Body of pancreas (tissue), 4 donors: Measurements from ENCODE around the gene DVL1. TPM values are rescaled to one million over a fixed set of nuclear protein-coding genes. Genes with fewer than 3 reads are reported as not detected.

ENCODE experiments used
- ATAC-seq: fragments of 150-250 bp; one replicate; pipeline ENCODE4 v1.9.1; 2016
- DNase-seq, 4 donors: peaks; one replicate each; pipeline ENCODE4 v3.0.0-alpha.2; 2019
- H3K27ac ChIP-seq, 4 donors: fragments of 200-600 bp; sonication (generic); 1 replicate in 3 of 4; 2 replicates in 1 of 4; pipeline versions ENCODE4 v1.5.1 to v1.6.1; 2016 to 2019; ENCODE audit warnings: mild to moderate bottlenecking in 1 of 4, mixed read lengths in 1 of 4, moderate library complexity in 1 of 4
- H3K27me3 ChIP-seq, 2 donors: fragments of 200-600 bp; sonication (generic); one replicate each; pipeline ENCODE4 v1.6.0; 2016; ENCODE audit warnings: mild to moderate bottlenecking in 1 of 2
- H3K36me3 ChIP-seq, 2 donors: fragments of 200-600 bp; sonication (generic); replicated peaks in 1 of 2; 2 replicates each; pipeline ENCODE4 v1.5.1; 2016; ENCODE audit warnings: low read depth in 2 of 2; ENCODE audit not compliant: insufficient read depth in 1 of 2
- H3K4me1 ChIP-seq: fragments of 200-600 bp; sonication (generic); one replicate; pipeline ENCODE4 v1.6.0; 2016
- H3K4me3 ChIP-seq, 2 donors: fragments of 200-600 bp; sonication (generic); 1 replicate in 1 of 2; 2 replicates in 1 of 2; pipeline ENCODE4 v1.5.1; 2016 to 2019
- H3K9me3 ChIP-seq, 3 donors: fragments of 200-600 bp; sonication (generic); 1 replicate in 2 of 3; 2 replicates in 1 of 3; pipeline ENCODE4 v1.5.1; 2016
- CTCF ChIP-seq, 7 experiments: fragments of 450-650 bp in 4 of 7; fragments of 200-600 bp in 3 of 7; sonication (generic) in 3 of 7; IDR thresholded peaks; one replicate each; pipeline ENCODE4 v1.5.1; 2016 to 2019; ENCODE audit warnings: antibody characterized with exemption in 7 of 7
- POLR2A ChIP-seq, 3 donors: fragments of 450-650 bp; IDR thresholded peaks; one replicate each; pipeline ENCODE4 v1.6.1; 2016; ENCODE audit warnings: antibody characterized with exemption in 3 of 3, mild to moderate bottlenecking in 2 of 3
- WGBS, 2 donors: methylation state at CpG; one replicate each; pipeline ENCODE4 v1.1.5; 2017; 5-methylcytosine and 5-hydroxymethylcytosine counted together
- intact Hi-C: fragments of 100-400 bp; cut with DNase I; formaldehyde crosslinking; loops from one replicate; pipeline ENCODE4 v1.15.1; 2023
- total RNA-seq, 2 donors: library from RNA; depleted of rRNA; stranded (reverse); fragments of >200 nt; gene quantifications; one replicate each; pipeline ENCODE4 v1.1.0, GENCODE V29; 2016

DVL1 gene
- total RNA-seq, 2 donors from 2014 or later = 58.1 to 84.4 TPM

DNA sequence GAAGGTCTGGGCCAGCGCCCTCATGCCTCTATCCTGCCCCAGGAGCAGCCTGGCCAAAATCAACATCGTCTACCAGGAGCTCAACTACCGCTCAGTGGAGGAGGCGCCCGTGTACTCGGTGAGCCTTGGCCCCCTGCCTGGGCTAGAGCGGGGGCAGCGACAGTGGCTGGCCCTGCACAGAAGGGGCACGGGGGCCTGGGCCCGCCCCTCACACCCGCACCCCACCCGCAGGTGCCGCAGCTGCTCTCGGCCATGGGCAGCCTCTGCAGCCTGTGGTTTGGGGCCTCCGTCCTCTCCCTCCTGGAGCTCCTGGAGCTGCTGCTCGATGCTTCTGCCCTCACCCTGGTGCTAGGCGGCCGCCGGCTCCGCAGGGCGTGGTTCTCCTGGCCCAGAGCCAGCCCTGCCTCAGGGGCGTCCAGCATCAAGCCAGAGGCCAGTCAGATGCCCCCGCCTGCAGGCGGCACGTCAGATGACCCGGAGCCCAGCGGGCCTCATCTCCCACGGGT, 58.1 kb downstream of the DVL1 start:
- intact Hi-C loops = loop anchor here (5.0 to 10.0 kb wide), 3 partner anchors 169 to 306 kb away; partner anchors contain the start of gene PERM1
- Histone ChIP-seq H3K36me3 (no peaks in the 10 kb centered on the region), H3K27ac (no peak overlapping the region), H3K4me1 (peaks cover 11% of the 10 kb centered on the region), H3K4me3 (no peak overlapping the region), H3K9me3 (no peaks in the 10 kb centered on the region), H3K27me3 (peaks cover 0 to 4% of the 10 kb centered on the region in 2 donors)
- ATAC-seq (no peak), DNase-seq (peak in 1 of 4 donors; percentile 19)
- TF ChIP-seq POLR2A (IDR thresholded peaks at IDR 0.05) (no peak), CTCF (IDR thresholded peaks at IDR 0.05) (no peak)
- 40 to 45% methylated on average over 9 to 26 of the region's 28 CpGs for WGBS, 2 donors

GRCh38 chr1:1290238-1290731, 58.9 kb downstream of the DVL1 start:
- H3K4me3 ChIP-seq = no peak overlapping the region
- intact Hi-C loops = loop anchor here (5.0 to 10.0 kb wide), 3 partner anchors 168 to 305 kb away; partner anchors contain the start of gene PERM1
- 42 to 61% methylated on average over 11 to 14 of the region's 15 CpGs for WGBS, 2 donors

GRCh38 chr1:1287288-1288110, 61.7 kb downstream of the DVL1 start:
- no peaks in the 10 kb centered on the region for H3K9me3 ChIP-seq
- 39 to 65% methylated on average over 6 to 43 of the region's 46 CpGs for WGBS, 2 donors
- no peak overlapping the region for H3K27ac ChIP-seq
- DNase-seq (peak in 1 of 4 donors; percentile 10), ATAC-seq (no peak)
- H3K36me3 ChIP-seq = no peaks in the 10 kb centered on the region
- intact Hi-C loops = no loop called here
- peaks cover 0 to 8% of the 10 kb centered on the region in 2 donors for H3K27me3 ChIP-seq
- no peak for TF ChIP-seq POLR2A (IDR thresholded peaks at IDR 0.05)
- TF ChIP-seq CTCF (IDR thresholded peaks at IDR 0.05) = no peak
- H3K4me1 ChIP-seq = peaks cover 11% of the 10 kb centered on the region
- H3K4me3 ChIP-seq = no peak overlapping the region

More at GRCh38 chr1:1290238-1290731, 58.9 kb downstream of the DVL1 start:
- Histone ChIP-seq H3K9me3 (no peaks in the 10 kb centered on the region), H3K27me3 (peaks cover 0 to 8% of the 10 kb centered on the region in 2 donors), H3K4me1 (peaks cover 11% of the 10 kb centered on the region), H3K27ac (no peak overlapping the region), H3K36me3 (no peaks in the 10 kb centered on the region)
- ATAC-seq (peak; percentile 72), DNase-seq (peak; percentile 74 to 87 (median 82))
- TF ChIP-seq POLR2A (IDR thresholded peaks at IDR 0.05) = no peak
- peak; percentile 59 to 85 (median 71) for TF ChIP-seq CTCF (IDR thresholded peaks at IDR 0.05)

DNA sequence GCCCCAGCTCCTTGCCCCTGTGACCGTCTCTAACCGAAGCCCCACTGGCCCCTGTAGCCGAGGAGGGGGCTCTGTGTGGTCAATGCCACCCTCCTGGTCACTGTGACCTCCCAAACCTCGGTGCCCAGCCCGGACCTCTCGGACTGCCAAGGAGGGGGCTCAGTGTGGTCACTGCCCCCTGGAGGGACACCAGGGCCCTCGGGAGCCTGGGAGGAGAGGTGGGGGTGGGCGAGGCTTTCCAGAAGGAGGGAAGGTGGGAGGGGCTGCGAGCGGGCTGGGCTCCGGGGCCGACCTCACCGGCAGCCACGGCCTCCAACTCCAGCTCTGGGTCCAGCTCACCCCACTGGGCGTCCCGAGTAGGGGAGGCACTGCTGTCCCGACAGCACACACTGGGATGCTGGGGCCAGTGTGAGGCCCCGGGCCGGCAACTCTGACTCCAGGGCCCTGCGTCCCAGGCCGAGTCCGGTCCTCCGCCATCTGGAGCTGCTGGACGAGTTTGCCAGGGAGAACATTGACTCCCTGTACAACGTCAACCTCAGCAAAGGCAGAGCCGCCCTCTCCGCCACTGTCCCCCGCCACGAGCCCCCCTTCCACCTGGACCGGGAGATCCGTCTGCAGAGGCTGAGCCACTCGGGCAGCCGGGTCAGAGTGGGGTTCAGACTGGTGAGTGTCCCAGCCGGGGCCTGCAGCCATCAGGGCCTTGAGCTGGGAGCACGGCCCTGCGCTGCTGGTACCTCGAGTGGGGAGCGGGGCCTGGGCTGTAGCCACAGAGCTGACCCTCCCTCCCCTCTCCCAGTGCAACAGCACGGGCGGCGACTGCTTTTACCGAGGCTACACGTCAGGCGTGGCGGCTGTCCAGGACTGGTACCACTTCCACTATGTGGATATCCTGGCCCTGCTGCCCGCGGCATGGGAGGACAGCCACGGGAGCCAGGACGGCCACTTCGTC, 62.6 kb downstream of the DVL1 start:
- DNase-seq (no peak), ATAC-seq (no peak)
- H3K4me3 ChIP-seq = no peak overlapping the region
- H3K4me1 ChIP-seq = peaks cover 14% of the 10 kb centered on the region
- H3K9me3 ChIP-seq = no peaks in the 10 kb centered on the region
- H3K36me3 ChIP-seq = no peaks in the 10 kb centered on the region
- intact Hi-C loops = no loop called here
- peaks cover 0 to 8% of the 10 kb centered on the region in 2 donors for H3K27me3 ChIP-seq
- WGBS, 2 donors = 56% methylated on average over 45 of the region's 50 CpGs; no CpG with 5 or more reads in 1 of the 2 donors
- TF ChIP-seq CTCF (IDR thresholded peaks at IDR 0.05) (no peak), POLR2A (IDR thresholded peaks at IDR 0.05) (no peak)
- H3K27ac ChIP-seq = no peak overlapping the region
